MV-4-11 (cell line): ENCODE measurements around the gene MAGED1.
A peak's percentile ranks its signal among the peaks of the same experiment; 100 is the strongest.

Experiments used
- DNase-seq: peaks from one replicate; lab custom pipeline; 2025; lab: John Stamatoyannopoulos, UW

MAGED1 gene, protein sequence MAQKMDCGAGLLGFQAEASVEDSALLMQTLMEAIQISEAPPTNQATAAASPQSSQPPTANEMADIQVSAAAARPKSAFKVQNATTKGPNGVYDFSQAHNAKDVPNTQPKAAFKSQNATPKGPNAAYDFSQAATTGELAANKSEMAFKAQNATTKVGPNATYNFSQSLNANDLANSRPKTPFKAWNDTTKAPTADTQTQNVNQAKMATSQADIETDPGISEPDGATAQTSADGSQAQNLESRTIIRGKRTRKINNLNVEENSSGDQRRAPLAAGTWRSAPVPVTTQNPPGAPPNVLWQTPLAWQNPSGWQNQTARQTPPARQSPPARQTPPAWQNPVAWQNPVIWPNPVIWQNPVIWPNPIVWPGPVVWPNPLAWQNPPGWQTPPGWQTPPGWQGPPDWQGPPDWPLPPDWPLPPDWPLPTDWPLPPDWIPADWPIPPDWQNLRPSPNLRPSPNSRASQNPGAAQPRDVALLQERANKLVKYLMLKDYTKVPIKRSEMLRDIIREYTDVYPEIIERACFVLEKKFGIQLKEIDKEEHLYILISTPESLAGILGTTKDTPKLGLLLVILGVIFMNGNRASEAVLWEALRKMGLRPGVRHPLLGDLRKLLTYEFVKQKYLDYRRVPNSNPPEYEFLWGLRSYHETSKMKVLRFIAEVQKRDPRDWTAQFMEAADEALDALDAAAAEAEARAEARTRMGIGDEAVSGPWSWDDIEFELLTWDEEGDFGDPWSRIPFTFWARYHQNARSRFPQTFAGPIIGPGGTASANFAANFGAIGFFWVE

DNA sequence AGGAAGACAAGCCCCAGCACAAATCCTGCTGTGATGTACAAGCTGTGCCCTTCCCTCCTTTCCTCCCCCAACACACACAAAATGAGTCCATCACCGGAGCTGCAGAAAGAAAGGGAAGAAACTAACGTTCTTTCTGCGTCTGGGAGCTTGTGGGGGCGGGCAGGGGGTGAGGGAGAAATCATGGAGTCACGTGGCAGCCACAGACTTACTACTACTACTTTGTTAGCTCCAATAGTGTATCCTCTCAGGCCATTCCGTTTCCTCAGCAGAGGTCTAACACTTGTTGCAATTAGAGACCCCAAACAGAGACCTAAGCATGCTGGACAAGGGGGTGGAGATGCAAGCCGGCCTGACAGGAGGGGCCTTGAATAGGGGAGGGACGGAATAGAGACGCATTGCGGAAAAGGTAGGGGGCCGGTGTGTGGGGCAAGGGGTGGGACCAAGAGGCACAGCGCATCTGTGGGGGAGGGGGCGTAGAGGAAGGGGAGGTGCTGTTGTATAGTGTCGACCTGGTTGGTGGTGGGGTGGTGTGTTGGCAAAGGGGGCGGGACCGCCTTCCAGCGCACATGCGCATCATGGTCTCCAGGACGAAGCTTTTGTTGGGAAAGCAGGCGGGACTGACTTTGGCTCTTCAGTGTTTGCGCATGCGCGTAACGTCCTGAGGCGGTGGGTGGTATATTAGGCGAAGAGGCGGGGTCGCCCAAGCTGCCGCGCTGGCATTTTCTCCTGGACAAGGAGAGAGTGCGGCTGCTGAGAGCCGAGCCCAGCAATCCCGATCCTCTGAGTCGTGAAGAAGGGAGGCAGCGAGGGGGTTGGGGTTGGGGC, at the start of gene MAGED1:
Gene MAGED1 (plus strand): TSS at position 703 of the 825 bp plus-strand sequence. CDS start 682 bp downstream, outside the sequence.
- DNase-seq: peak; percentile 48

DNA sequence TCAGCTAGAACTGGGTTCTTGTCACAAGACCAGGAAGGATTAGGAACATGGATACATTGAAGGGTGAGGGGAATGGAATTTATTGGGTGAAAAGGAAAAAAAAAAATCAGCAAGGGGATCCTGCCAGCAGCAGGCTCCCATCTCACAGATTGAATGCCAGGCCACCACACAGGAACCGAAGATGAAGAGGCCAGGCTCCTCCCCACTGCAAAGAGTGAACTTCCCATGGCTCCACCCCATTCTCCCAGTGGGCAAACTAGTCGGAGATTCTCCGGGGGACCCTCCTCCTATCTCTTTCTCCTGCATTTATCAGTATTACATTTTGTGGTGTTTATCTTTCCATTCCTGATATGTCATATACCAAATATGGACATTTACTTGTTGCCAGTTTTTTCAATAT, 46.0 kb upstream of the MAGED1 start:
- DNase-seq: no peak

DNA sequence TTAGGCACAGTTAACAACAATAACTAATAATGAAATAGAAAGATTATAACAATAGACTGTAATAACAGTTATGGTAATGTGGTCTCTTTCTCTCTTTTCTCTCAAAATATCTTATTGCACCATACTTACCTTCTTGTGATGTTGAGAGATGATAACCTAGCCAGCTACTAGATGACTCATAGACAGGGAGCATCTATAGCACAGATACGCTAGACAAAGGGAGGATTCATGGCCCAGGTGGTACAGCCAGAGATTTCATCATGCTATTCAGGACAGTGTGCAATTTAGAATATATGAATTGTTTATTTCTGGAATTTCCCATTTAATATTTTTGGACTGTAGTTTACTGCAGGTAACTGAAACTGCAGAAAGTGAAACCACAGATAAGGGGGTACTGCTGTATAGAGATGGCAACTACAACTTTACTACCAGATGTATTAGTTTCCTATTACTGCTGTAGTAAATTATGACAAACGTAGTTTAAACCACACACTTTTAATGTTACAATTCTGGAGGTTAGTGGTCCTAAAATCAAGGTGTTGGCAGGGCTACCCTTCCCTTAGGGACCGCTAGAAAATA, 41.8 kb upstream of the MAGED1 start:
- no peak for DNase-seq

DNA sequence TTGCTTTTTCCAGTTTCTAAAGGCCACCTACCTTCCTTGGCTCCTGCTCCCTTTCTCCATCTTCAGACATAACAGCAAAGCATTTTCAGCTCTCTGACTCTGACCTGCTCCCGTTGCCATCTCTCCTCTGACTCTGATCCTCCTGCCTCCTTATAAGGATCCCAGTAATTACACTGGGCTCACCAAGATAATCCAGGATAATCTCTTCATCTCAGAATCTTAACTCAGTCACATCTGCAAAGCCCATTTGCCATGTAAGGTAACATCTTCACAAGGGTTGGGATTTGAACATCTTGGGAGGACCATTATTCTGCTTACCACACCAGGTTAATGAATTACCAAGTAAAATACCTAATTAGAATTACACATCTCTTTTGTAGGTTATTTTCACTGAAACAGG, 41.3 kb upstream of the MAGED1 start:
- DNase-seq: no peak

DNA sequence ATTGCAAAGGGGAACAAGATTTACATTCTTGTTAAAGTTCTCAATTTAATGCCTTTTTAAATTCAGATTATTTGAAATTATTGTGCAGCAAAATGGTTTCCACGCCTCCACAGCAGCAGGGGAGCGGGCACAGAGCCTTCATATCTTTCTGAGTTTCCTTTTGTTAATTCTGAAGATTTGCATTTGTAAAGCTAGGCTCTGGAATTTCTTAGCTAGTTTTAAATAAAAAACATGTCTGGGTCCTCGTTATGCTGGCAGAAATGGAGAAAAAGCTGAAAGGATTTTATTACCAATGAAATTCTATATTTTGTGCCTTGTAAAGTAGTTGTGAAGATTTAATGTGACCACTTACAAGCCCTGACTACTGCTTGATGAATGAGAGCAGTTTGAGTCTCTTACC, 40.8 kb upstream of the MAGED1 start:
- no peak for DNase-seq

DNA sequence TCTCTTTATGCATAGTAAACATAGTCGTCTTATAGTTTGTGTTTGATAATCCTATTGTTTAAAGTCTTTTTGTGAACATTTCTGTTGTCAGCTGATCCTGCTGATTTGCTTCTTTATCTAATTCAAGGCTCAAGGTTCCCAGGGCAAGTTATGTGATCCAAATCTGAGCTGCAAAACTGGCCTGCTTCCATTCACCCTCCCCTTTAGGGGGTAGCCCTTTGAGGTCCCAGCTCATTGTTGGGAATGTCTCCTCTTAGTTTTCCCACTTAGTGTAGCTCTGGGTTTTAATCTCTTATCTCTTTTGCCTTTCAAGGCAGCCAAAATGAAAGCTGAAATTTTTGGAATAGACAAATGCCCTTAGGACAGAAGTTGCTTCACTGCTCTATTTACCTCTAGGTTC, 40.2 kb upstream of the MAGED1 start:
- DNase-seq: no peak

DNA sequence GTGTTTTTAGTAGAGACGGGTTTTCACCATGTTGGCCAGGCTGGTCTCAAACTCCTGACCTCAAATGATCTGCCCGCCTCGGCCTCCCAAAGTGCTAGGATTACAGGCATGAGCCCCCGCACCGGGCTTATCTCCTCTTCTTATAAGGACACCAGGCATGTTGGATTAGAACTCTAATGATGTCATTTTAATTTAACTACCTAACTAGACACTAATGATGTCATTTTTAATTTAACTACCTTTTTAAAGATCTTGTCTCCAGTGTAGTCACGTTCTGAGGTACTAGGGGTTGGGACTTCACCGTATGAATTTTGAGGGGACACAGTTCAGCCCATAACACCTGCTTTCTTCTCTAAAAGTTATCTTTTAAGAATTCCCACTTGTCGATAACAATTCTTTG, 37.7 kb upstream of the MAGED1 start:
- DNase-seq: no peak

DNA sequence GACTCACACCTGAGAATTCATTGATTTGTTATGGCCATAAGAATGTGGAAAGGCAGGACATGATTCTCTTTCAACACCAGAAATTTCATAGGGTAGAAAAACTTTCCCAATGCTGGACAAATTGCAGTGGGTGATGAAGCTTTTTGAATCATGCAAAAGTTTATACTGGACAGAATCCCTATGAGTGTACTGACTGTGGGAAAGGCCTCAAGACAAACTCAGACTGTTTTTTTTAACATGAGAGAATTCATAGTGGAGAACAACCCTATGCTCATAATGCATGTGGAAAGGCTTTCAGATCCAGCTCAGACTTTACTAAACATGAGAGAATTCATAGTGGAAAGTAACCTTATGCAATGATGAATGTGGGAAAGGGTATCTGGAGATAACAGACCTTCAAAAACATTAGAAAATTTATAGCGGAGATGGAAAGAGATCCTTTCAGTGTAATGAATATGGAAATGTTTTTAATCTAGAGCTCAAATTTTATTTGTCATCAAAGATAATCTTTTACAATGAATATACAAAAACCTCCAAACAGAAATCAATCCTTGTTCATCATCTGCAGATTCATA, 36.2 kb upstream of the MAGED1 start:
- no peak for DNase-seq

DNA sequence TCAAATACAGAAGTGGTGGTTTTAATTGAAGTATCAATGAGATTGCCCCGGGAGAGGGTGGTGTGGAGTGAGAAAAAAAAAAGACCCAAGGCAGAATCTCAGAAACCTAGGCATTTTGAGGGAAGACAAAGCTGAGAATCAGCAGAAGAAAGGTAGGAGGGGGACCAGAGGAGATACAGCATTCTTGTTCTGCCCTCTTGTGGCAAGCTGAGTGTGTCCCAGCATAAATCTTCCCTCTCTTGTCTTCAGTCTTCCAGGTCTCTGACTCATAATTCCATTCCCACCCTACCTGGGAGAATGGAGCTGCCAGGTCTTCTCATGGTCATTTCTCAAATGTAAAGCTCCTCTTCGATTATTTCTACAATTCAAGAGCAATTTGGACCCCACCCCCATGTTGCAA, 32.7 kb upstream of the MAGED1 start:
- DNase-seq: no peak

DNA sequence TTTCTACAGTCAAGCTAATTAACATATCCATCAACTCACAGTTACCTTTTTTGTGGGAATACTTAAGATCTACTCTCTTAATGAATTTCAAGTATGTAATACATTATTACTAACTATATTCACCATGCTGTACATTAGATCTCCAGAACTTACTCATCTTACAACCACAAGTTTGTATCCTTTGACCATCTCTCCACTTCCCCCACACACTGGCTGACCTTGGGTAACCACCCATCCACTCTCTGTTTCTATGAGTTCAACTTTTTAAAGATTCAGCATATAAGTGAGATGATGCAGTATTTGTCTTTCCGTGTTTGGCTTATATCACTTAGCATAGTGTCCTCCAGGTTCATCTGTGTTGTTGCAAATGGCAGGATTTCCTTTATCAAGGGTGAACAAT, 30.5 kb upstream of the MAGED1 start:
- DNase-seq: no peak

DNA sequence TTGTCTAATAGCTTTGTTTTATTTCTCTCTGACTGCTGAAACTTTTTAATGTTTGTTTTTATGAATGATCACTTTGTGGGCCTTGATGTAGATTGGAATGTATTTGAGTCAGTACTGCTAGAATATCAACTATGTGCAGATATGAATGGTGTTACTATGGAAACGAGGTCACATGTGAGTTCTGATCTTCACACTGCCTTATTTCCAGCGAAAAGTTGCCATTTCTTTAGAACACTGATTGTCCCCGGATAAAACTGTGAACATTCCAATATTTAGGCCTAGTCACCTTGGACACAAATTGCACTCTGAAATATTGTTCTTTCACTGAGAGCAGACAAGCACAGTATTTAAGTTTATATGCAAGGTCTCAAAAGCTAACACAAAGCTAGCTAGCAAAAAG, 27.2 kb upstream of the MAGED1 start:
- no peak for DNase-seq

DNA sequence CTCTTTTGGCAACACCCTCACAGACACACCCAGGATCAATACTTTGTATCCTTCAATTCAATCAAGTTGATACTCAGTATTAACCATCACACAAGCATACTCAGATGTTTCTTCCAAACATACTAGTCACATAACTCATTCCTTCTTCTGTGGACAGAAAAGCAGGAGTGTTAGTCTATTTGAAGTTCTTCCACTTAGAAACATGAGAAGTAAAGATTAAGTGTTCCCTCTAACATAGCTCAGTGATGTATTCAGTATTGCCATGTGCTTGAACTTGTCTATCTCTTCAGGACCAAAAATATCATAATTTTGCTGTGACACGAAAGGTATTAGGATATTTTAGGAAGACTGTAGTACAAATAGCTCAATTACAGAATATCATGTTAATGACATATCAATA, 25.8 kb upstream of the MAGED1 start:
- no peak for DNase-seq

DNA sequence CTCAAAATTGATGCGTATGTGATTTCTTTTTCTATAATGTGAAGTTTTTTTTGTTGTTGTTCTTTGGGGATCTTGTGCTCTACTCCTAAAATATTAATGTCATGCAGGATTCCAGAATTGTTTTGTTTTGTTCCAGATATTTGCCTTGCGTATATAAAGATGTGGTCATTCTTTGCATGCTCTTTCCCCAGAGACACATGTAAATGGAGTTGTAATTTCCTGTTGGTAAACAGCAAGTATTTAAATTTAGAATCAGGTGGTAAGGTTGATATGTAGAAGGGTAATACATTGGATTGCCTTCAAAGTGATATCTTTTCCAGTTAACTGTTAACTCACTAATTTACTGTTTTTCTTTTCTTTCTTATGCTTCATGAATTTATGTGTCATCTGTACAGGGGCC, 23.1 kb upstream of the MAGED1 start:
- no peak for DNase-seq

DNA sequence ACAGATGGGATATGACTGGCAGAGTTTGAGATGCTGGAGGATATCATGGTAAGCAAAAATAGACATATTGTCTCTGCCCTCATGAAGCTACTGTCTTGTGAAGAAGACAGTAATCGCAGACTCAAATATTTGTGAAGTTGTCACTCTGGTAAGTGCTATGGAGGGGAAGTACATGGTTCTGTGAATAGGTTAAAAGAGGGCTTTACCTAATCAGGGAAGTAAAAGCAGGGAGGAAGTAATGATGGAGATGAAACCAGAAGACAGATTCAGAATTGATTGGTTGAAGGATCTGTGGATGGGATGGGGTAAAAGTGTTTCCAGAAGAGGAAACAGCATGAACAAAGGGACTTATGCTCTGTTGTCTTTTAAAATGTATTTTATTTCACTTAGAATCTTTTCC, 19.3 kb upstream of the MAGED1 start:
- peak; percentile 0 for DNase-seq

DNA sequence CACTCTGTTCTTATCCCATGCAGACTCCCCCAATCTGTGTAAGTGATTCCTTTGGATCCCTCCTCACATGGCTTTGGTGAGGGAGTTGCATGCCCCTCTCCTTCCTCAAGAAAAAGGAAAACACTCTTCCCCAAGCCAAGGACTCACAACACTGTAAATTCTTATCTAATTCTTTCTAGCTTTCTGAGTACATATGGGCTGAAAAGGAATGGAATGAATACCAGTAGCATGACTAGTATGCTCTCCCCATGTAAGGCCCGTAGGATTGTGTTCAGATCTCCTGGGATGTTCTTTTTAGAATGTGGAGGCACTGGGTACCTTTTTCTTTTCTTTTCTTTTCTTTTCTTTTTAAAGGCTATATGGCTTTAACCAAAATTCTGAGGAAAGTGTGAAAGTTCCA, 17.0 kb upstream of the MAGED1 start:
- no peak for DNase-seq

DNA sequence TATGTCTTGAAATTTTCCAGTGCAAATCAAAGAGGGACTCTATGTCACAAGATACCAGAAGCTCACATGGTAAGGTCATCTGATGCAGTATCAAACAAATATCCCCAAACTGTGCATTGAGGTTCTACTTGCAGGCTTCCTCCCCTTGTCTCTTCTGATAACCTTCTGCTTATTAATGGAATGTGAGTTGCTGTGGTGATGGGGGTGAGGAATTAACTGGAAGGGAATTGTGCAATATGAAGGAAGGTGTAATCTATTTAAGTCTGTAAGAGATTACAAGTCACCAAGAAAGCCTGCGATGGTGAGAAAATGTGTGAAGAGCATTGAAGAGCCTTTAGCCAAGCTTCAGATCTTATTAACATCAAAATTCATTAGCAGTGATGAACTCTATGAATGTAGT, 15.4 kb upstream of the MAGED1 start:
- no peak for DNase-seq

DNA sequence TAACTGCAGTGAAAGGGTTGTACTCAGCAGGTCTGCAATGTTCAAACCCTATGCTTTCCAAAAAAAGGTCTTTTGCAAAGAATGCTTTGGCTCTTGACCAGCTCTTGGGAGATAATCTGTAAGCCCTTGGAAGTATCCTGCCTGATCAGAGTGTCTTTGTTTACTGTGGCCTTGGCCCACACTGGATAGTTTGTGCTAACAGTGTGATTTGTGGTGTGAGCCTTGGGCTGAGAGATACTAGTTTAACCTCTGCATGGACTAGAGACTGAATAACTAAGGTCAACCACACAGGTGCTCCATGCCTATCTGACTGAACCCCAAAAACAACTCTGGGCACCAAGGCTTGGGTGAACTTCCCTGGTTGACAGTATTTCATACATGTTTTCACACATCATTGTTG, 3.6 kb upstream of the MAGED1 start:
- DNase-seq: no peak

DNA sequence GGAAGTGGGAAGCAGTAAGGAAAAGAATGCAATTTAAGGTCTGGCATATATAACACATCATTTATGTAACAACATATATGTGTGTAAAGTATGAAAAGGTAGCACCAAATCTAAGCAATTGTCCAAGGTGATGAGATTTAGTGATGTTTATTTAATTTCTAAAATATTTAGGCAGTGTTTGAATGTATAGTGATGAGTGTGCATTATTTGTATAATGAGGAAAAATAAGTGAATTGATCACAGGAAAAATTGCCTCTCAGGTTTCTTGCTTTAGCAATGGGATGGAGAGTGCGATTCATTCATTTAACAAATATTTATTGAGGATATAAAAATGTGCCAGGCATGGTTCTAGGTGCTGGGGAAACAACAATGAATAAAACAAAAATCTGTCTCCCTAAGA, 2.2 kb upstream of the MAGED1 start:
- no peak for DNase-seq

DNA sequence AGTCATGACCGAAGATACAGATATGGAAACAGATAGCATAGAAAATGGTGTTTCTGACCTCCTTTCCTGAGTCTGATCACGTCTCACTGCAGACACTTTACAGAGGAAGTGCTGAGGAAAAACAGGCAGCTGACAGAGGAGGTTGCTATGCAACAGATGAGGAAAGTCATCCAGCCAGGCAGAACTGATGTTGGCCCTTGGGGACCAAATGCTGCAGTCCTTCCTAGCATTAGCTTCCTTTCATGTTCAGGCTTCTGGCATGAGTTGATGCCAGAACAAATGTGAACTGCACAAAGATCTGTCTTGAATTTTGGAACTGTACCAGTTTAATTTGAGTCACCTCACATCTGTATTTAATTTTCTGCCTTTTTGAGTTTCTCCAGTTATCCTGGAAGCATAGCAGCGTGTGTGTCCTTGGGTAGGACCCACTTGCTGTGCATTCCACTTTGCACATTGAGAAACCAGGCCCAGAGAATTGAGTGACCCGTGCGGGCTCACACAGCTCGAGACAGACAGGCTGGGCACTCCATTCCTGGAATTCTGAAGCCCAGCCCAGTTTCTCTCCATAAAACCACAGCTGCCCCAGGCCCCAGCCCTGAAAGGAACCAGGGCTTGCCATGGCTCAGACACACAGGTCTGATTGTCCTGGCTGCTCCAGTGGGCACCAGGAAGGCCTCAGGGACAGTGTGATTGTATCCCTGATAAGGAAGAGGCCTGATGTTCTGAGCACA, 1.4 kb upstream of the MAGED1 start:
- DNase-seq: no peak

DNA sequence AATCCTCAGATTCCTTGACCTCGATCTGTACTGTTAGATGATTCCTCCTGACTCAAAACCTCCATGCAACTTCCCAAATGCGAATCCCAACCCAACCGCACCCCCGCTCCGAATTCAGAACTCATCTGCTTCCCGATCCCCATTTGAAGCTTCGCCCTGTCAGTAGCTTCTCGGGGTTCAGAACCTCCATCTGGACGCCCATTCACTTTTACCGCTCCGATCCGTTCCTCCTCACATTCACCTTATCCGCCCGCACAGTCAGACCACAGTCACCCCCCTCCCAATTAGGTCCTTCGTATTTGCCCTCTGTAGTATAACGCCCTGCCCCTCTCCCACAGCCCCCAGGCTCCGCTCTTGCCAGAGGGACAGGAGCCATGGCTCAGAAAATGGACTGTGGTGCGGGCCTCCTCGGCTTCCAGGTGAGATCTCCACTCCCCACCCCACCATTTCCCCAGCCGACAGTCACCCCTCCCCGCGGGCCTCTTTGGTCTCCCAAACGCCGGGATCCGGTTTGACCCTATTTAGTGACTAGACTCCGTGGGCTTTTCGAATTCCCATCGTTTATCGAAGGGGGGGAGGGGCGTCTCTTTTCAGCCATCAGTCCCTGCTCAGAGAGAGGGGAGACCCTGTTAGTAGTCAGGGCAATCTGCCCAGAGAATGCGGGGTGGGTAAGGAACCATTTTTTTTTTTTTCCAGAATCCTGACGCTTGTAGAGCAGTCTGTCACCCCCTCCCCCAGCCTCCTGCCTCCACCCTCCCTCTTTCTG, 691 bp downstream of the MAGED1 start:
- DNase-seq: no peak
